Measurements from ENCODE around the gene ENO1.

DNA sequence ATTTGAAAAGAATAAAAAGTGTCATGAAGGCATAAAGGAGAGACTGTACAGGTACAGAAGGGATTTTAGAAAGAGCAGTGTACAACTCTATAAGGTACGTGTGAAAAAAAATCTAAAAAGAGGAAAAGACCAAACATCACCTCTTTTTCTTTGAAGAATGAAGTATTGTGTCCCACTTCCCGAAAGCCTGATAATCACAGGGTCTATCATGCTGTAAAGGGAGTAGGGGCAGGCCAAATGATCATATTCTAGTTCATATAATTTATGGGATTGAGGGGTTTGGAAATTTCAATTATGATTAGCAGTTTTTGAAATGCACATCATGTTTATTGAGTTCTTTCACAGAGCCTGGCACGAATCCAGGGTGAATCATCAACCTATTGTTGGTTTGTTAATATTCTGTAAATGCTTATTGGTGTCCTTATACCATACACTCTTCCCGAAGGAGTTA lies 60.1 kb downstream of the ENO1 start:
- TF ChIP-seq, protein P1, sequence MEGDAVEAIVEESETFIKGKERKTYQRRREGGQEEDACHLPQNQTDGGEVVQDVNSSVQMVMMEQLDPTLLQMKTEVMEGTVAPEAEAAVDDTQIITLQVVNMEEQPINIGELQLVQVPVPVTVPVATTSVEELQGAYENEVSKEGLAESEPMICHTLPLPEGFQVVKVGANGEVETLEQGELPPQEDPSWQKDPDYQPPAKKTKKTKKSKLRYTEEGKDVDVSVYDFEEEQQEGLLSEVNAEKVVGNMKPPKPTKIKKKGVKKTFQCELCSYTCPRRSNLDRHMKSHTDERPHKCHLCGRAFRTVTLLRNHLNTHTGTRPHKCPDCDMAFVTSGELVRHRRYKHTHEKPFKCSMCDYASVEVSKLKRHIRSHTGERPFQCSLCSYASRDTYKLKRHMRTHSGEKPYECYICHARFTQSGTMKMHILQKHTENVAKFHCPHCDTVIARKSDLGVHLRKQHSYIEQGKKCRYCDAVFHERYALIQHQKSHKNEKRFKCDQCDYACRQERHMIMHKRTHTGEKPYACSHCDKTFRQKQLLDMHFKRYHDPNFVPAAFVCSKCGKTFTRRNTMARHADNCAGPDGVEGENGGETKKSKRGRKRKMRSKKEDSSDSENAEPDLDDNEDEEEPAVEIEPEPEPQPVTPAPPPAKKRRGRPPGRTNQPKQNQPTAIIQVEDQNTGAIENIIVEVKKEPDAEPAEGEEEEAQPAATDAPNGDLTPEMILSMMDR (IDR thresholded peaks at IDR 0.05 in 8 of 11, conservative IDR thresholded peaks at IDR 0.05 in 3 of 11): no peak
- TF ChIP-seq POLR2AphosphoS5 (IDR thresholded peaks at IDR 0.05) (no peak), POLR2A (IDR thresholded peaks at IDR 0.05) (no peak)
